ENCODE results near the gene CCT7. TPM values are rescaled to one million over a fixed set of nuclear protein-coding genes. Genes with fewer than 3 reads are reported as not detected.

CCT7 gene
- total and polyA plus RNA-seq, 10 of the 15 experiments (the other 5 are each of a cell fraction or from before 2014, with no cell fraction given), result 206 to 598 (median 486) TPM

DNA sequence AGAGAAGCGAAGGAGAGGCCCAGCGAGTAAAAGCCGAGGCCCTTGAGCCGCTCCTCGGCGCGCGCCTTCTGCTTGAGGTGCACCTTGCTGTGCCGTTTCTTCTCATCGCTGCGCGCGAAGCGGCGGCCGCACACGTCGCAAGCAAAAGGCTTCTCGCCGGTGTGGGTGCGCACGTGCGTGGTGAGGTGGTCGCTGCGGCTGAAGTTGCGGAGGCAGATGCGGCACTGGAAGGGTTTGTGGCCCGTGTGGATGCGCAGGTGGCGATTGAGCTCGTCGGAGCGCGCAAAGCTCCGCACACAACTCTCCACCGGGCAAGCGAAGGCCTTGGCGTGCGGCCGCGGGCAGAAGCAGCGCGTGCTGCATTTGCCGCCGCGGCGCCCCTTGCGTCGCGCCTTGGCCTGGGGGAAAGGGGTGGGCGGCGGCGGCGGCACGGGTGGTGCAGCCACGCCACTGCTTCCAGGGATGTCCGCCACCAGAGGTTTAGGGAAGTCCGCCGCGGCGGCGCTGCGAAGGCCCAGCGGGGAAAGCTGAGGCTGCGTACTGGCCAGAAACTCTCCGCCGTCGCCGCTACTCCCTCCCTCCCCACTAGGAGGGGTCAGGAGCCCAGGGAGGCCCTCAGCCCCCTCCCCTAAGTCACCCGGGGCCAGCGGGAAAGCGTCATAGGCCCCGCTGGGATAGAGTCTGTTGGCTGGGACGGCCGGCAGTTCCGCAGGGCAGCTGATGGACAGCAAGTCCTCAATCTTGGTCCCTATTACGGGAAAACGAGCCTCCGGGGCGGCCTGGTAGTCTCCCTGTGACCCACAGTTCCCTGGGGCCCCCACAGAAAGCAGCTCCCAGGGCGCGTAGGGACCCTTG lies 57.6 kb downstream of the CCT7 start:
- H3K9me3 ChIP-seq (replicated peaks; ENCODE audit: control insufficient read depth, insufficient read depth, low read length), result no peaks in the 10 kb centered on the region; the same call in 2 of the 3 replicates
- H3K4me2 ChIP-seq (ENCODE audit: control insufficient read depth, insufficient read depth), result peak overlapping the region; percentile 50
- intact Hi-C loops (cut with micrococcal nuclease; ENCODE audit: unreplicated experiment), result loop anchor here (2.0 kb wide), 1 partner anchor 35 kb away; no protein-coding TSS in a partner anchor
- DNase-seq (ENCODE audit: low read depth, low spot score), result no peak
- no peak for TF ChIP-seq GATAD2B (conservative IDR thresholded peaks at IDR 0.05; ENCODE audit: low read depth)
- peak in 1 of 2 experiments; percentile 4; a peak in 1 of 4 replicates for TF ChIP-seq BHLHE40 (IDR thresholded peaks at IDR 0.05; ENCODE audit: borderline replicate concordance in 1 of 2, low read depth in 2 of 2, low read length in 1 of 2)
- peak; percentile 25 for TF ChIP-seq HDAC6 (IDR thresholded peaks at IDR 0.05; ENCODE audit: unreplicated experiment)
- no peak for TF ChIP-seq CBX3 (IDR thresholded peaks at IDR 0.05; ENCODE audit: borderline replicate concordance, low read depth)
- no peak for FAIRE-seq
- ChIA-PET SMC1A (ENCODE audit: uncharacterized antibody, unreplicated experiment) (interaction anchor here (1.2 to 5.6 kb wide), 4 partner anchors 11 to 115 kb away, joined by 3 to 39 read pairs (median 4); no protein-coding TSS in a partner anchor), RAD21 (ENCODE audit: unreplicated experiment) (interaction anchor here (1.0 to 3.4 kb wide), 3 partner anchors 10 to 79 kb away, joined by 3 to 19 read pairs (median 4); no protein-coding TSS in a partner anchor), POLR2A (interaction anchor here (0.6 to 1.8 kb wide), 3 partner anchors 20 to 59 kb away, joined by 3 to 4 read pairs (median 3); partner anchors contain the start of gene PRADC1), CTCF (interaction anchor here (0.5 to 6.4 kb wide), 10 partner anchors 8 to 82 kb away, joined by 3 to 99 read pairs (median 11); partner anchors contain the start of genes CCT7, PRADC1 and SMYD5)
- no peak; the same call in 2 of the 3 replicates for ATAC-seq
- no peak overlapping the region for H2AFZ ChIP-seq (ENCODE audit: control insufficient read depth, low read depth, low read length)
- WGBS (ENCODE audit: insufficient coverage, insufficient replicate concordance, low lambda C conversion rate, missing lambda C conversion rate), result 19% methylated on average over 77 of the region's 82 CpGs
- no TSS peak for BruUV-seq (replicated peaks)
- H3K36me3 ChIP-seq (ENCODE audit: control insufficient read depth in 2 of 2, insufficient read depth in 2 of 2, low read length in 1 of 2), result no peaks in the 10 kb centered on the region
- peaks cover 13 to 25% of the 10 kb centered on the region in 2 experiments for H3K27me3 ChIP-seq (replicated peaks in 1 of 2; ENCODE audit: control insufficient read depth in 2 of 2, insufficient read depth in 2 of 2, low read length in 1 of 2)
- peaks cover 4% of the 10 kb centered on the region; the same call in 1 of the 2 replicates for H4K20me1 ChIP-seq (ENCODE audit: control insufficient read depth, insufficient read depth)
- no peaks in the 10 kb centered on the region for H3K79me2 ChIP-seq (ENCODE audit: control insufficient read depth, insufficient read depth, low read length)
- peaks cover 4% of the 10 kb centered on the region; the same call in 1 of the 2 replicates for H3K4me1 ChIP-seq (ENCODE audit: control insufficient read depth, insufficient read depth, low read length)
- H3K4me3 ChIP-seq, result no peak overlapping the region
- no peak overlapping the region for H3K9ac ChIP-seq (ENCODE audit: control insufficient read depth, insufficient read depth, low read length)
- in situ Hi-C loops (cut with MboI), result no loop called here
- H3K27ac ChIP-seq (ENCODE audit: control insufficient read depth, insufficient read depth), result no peak overlapping the region
